Pancreas (tissue), 10 donors: ENCODE measurements around the gene TMTC2. TPM values are rescaled to one million over a fixed set of nuclear protein-coding genes. Genes with fewer than 3 reads are reported as not detected.

Experiments used
- ATAC-seq, 4 donors: fragments of 200-7000 bp; cut with Tn5 transposase; one replicate each; pipeline versions ENCODE4 v1.8.0 to v1.9.1; 2020; ENCODE audit warnings: mild to moderate bottlenecking in 4 of 4, moderate library complexity in 4 of 4
- DNase-seq, 6 donors: peaks; one replicate each; pipeline ENCODE4 v3.0.0-alpha.2; 2020
- FAIRE-seq: peaks from 2 replicates; lab custom pipeline; 2012; peaks lifted over from hg19 to GRCh38; lab: Jason Lieb, UNC
- H3K27ac ChIP-seq, 4 donors: fragments of 200-600 bp; sonication (generic); 1 replicate in 3 of 4; 2 replicates in 1 of 4; pipeline versions ENCODE4 v1.5.0 to v1.8.0; 2020
- H3K27me3 ChIP-seq, 4 donors: fragments of 200-600 bp; one replicate each; pipeline ENCODE4 v1.8.0; 2021
- H3K36me3 ChIP-seq, 3 donors: fragments of 200-600 bp; sonication (generic) in 1 of 3; one replicate each; pipeline versions ENCODE4 v1.5.0 to v1.8.0; 2020 to 2021
- H3K4me1 ChIP-seq, 3 donors: fragments of 200-600 bp; one replicate each; pipeline ENCODE4 v1.8.0; 2021
- H3K4me3 ChIP-seq, 4 donors: fragments of 200-600 bp; sonication (generic) in 2 of 4; one replicate each; pipeline versions ENCODE4 v1.5.0 to v1.8.0; 2020 to 2021
- H3K9me3 ChIP-seq, 4 donors: fragments of 200-600 bp; one replicate each; pipeline ENCODE4 v1.8.0; 2021
- CTCF ChIP-seq, 4 donors: fragments of 200-600 bp; sonication (generic) in 3 of 4; IDR thresholded peaks; one replicate each; pipeline versions ENCODE4 v1.5.0 to v1.8.0; 2021; ENCODE audit warnings: antibody characterized with exemption in 4 of 4
- WGBS, 2 donors: extraction: QIAGEN DNeasy Blood & Tissue Kit; methylation state at CpG; one replicate each; pipeline ENCODE4 v1.1.7; 2013; 5-methylcytosine and 5-hydroxymethylcytosine counted together
- intact Hi-C, 3 donors: fragments of 100-400 bp; cut with DNase I; formaldehyde crosslinking; loops; one replicate each; pipeline versions ENCODE4 v1.11.1 to v1.14.2; 2022
- polyA plus RNA-seq, 2 donors: library from polyadenylated mRNA; stranded (reverse); fragments of 200-250 nt; gene quantifications; one replicate each; pipeline ENCODE4 v1.2.3, GENCODE V29; 2013
- total RNA-seq, 6 donors: library from RNA; stranded (reverse); fragmentation: NEBNext Ultra II Directional in 4 of 6; extraction: Animal tissue kit (Norgen Biotek cat#: 25700) in 4 of 6; gene quantifications; one replicate each; pipeline versions ENCODE4 v1.2.1 to v1.2.4, GENCODE V29; 2021 to 2023
- donor health status: healthy with polysubstance abuse.
- donor health status: DM: no; HTN: no; CAD: no; lungs with moderate emphysema.
- donor health status: DM: no; HTN: no; CAD: no.
- donor health status: control.
- donor health status: control.
- donor health status: Bipolar disorder and iron deficiency.
- donor health status: DM: yes; HTN: yes; CAD: no.
- donor health status: DM: no; HTN: no; CAD: no.
- donor health status: DM: no; HTN: no; CAD: no.
- donor health status: DM: yes; HTN: yes; CAD: no.

The TMTC2 gene
- total and polyA plus RNA-seq, 8 donors, result 5.3 to 14.4 (median 6.4) TPM

GRCh38 chr12:82666830-82667229 is 19.9 kb upstream of the TMTC2 start:
- Histone ChIP-seq H3K9me3 (no peaks in the 10 kb centered on the region), H3K36me3 (no peaks in the 10 kb centered on the region), H3K4me3 (no peak overlapping the region), H3K4me1 (no peaks in the 10 kb centered on the region), H3K27ac (no peak overlapping the region), H3K27me3 (no peaks in the 10 kb centered on the region)
- intact Hi-C loops, result no loop called here
- TF ChIP-seq CTCF (IDR thresholded peaks at IDR 0.05), result no peak
- DNase-seq (no peak), ATAC-seq (no peak), FAIRE-seq (no peak)
- 68 to 72% methylated on average over 1 of the region's 1 CpG for WGBS, 2 donors

GRCh38 chr12:82671673-82672195 is 15.0 kb upstream of the TMTC2 start:
- H3K36me3 ChIP-seq, result no peaks in the 10 kb centered on the region
- no peaks in the 10 kb centered on the region for H3K27me3 ChIP-seq
- ATAC-seq (no peak), DNase-seq (no peak), FAIRE-seq (no peak)
- H3K27ac ChIP-seq, result no peak overlapping the region
- 76 to 82% methylated on average over 4 of the region's 4 CpGs for WGBS, 2 donors
- intact Hi-C loops, result no loop called here
- no peak overlapping the region for H3K4me3 ChIP-seq
- no peaks in the 10 kb centered on the region for H3K9me3 ChIP-seq
- TF ChIP-seq CTCF (IDR thresholded peaks at IDR 0.05), result no peak
- H3K4me1 ChIP-seq, result no peaks in the 10 kb centered on the region

GRCh38 chr12:82672811-82673495 is 13.8 kb upstream of the TMTC2 start:
- Histone ChIP-seq H3K9me3 (no peaks in the 10 kb centered on the region), H3K27me3 (no peaks in the 10 kb centered on the region), H3K36me3 (no peaks in the 10 kb centered on the region), H3K4me3 (no peak overlapping the region), H3K27ac (no peak overlapping the region), H3K4me1 (no peaks in the 10 kb centered on the region)
- FAIRE-seq (no peak), ATAC-seq (no peak), DNase-seq (no peak)
- 58 to 67% methylated on average over 4 of the region's 4 CpGs for WGBS, 2 donors
- intact Hi-C loops, result no loop called here
- no peak for TF ChIP-seq CTCF (IDR thresholded peaks at IDR 0.05)

GRCh38 chr12:82673698-82674097 is 13.0 kb upstream of the TMTC2 start:
- WGBS, 2 donors, result 56 to 62% methylated on average over 1 of the region's 1 CpG
- H3K9me3 ChIP-seq, result no peaks in the 10 kb centered on the region

More at GRCh38 chr12:82673698-82674097, 13.0 kb upstream of the TMTC2 start:
- H3K4me1 ChIP-seq, result no peaks in the 10 kb centered on the region
- ATAC-seq, result no peak
- no peak for FAIRE-seq
- no peak overlapping the region for H3K4me3 ChIP-seq
- no peaks in the 10 kb centered on the region for H3K27me3 ChIP-seq
- no peak for DNase-seq
- intact Hi-C loops, result no loop called here
- H3K27ac ChIP-seq, result no peak overlapping the region
- H3K36me3 ChIP-seq, result no peaks in the 10 kb centered on the region
- no peak for TF ChIP-seq CTCF (IDR thresholded peaks at IDR 0.05)
